ENCODE results near the gene CDC16. TPM values are rescaled to one million over a fixed set of nuclear protein-coding genes. Genes with fewer than 3 reads are reported as not detected.
"Not testable (repeated sequence)": the region's sequence is repeated elsewhere in the genome, so short reads cannot be mapped to it uniquely, and the experiment has no call there.

Gene CDC16
- total RNA-seq, 1 donor from 2014 or later: 80.4 TPM

DNA sequence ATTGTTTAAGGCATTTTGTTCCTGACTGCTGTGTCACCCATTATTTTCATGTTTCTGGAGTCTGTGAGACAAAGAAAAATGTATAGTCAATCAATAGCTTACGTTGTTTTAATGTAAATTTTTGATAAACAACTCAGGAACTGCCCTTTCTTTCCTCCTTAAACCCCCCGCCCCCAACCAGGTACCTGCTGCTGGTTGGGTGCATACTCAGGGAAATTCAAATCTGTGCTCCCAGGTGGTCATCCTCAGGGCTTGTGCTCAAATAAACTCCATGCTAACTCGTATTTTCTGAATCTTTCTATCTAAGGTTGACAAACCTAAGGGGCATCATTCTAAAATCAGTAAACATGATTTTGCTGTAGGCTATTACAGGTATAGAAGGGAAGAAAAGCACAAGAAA lies 4.1 kb upstream of the CDC16 start:
- peaks cover 22% of the 10 kb centered on the region for H3K27me3 Mint-ChIP-seq (ENCODE audit: low read depth)
- peaks cover 4% of the 10 kb centered on the region for H3K36me3 Mint-ChIP-seq (ENCODE audit: low read depth)
- DNase-seq (ENCODE audit: low spot score): no peak
- intact Hi-C loops (cut with micrococcal nuclease): loop anchor here (5.0 kb wide), 1 partner anchor 103 kb away; no protein-coding TSS in a partner anchor
- no peak overlapping the region for H3K4me3 Mint-ChIP-seq (ENCODE audit: low read depth)
- peaks cover 5% of the 10 kb centered on the region for H3K9me3 Mint-ChIP-seq
- H3K4me1 Mint-ChIP-seq (ENCODE audit: low read depth): peaks cover 25% of the 10 kb centered on the region
- H3K27ac Mint-ChIP-seq: no peak overlapping the region

DNA sequence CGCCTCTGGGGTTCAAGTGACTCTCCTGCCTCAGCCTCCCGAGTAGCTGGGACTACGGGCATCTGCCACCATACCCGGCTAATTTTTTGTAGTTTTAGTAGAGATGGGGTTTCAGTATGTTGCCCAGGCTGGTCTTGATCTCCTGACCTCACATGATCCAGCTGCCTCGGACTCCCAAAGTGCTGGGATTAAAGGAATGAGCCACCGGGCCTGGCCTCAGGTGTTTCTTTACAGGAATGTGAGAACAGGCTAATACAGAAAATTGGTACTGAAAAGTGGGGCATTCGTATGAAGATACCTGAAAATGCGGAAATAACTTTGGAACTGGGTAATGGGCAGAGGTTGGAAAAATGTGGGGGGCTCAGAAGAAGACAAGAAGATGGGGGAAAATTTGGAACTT lies 2.8 kb upstream of the CDC16 start:
- intact Hi-C loops (cut with micrococcal nuclease): loop anchor here (5.0 kb wide), 1 partner anchor 105 kb away; no protein-coding TSS in a partner anchor
- no peak overlapping the region for H3K27ac Mint-ChIP-seq
- peaks cover 28% of the 10 kb centered on the region for H3K4me1 Mint-ChIP-seq (ENCODE audit: low read depth)
- H3K4me3 Mint-ChIP-seq (ENCODE audit: low read depth): no peak overlapping the region
- peaks cover 21% of the 10 kb centered on the region for H3K27me3 Mint-ChIP-seq (ENCODE audit: low read depth)
- peaks cover 14% of the 10 kb centered on the region for H3K36me3 Mint-ChIP-seq (ENCODE audit: low read depth)
- no peak for DNase-seq (ENCODE audit: low spot score)
- peaks cover 5% of the 10 kb centered on the region for H3K9me3 Mint-ChIP-seq

- Mint-ChIP-seq H3K9me3 (peaks cover 5% of the 10 kb centered on the region), H3K27ac (peak overlapping the region; percentile 64), H3K4me1 (ENCODE audit: low read depth) (peaks cover 33% of the 10 kb centered on the region), H3K4me3 (ENCODE audit: low read depth) (peak overlapping the region; percentile 87), H3K27me3 (ENCODE audit: low read depth) (peaks cover 14% of the 10 kb centered on the region), H3K36me3 (ENCODE audit: low read depth) (peaks cover 32% of the 10 kb centered on the region)
- no peak for DNase-seq (ENCODE audit: low spot score)
- intact Hi-C loops (cut with micrococcal nuclease): loop anchor here (2.0 to 5.0 kb wide), 3 partner anchors 47 to 417 kb away; partner anchors contain the start of gene UPF3A
These were observed 442 bp upstream of the CDC16 start for GRCh38 chr13:114234266-114234644.

- Mint-ChIP-seq H3K4me1 (ENCODE audit: low read depth) (peaks cover 32% of the 10 kb centered on the region), H3K36me3 (ENCODE audit: low read depth) (peaks cover 40% of the 10 kb centered on the region), H3K4me3 (ENCODE audit: low read depth) (peak overlapping the region; percentile 87), H3K27me3 (ENCODE audit: low read depth) (peaks cover 2% of the 10 kb centered on the region), H3K27ac (peak overlapping the region; percentile 78), H3K9me3 (peaks cover 5% of the 10 kb centered on the region)
- intact Hi-C loops (cut with micrococcal nuclease): loop anchor here (1.0 to 2.0 kb wide), 3 partner anchors 45 to 419 kb away; partner anchors contain the start of gene UPF3A
- no peak for DNase-seq (ENCODE audit: low spot score)
These were observed 1.0 kb downstream of the CDC16 start for GRCh38 chr13:114235697-114236096.

GRCh38 chr13:114236227-114236626 lies 1.5 kb downstream of the CDC16 start:
- no peak for DNase-seq (ENCODE audit: low spot score)
- H3K27ac Mint-ChIP-seq: no peak overlapping the region
- peaks cover 5% of the 10 kb centered on the region for H3K9me3 Mint-ChIP-seq
- peaks cover 35% of the 10 kb centered on the region for H3K4me1 Mint-ChIP-seq (ENCODE audit: low read depth)
- peak overlapping the region; percentile 87 for H3K4me3 Mint-ChIP-seq (ENCODE audit: low read depth)
- no peaks in the 10 kb centered on the region for H3K27me3 Mint-ChIP-seq (ENCODE audit: low read depth)
- intact Hi-C loops (cut with micrococcal nuclease): no loop called here
- peaks cover 45% of the 10 kb centered on the region for H3K36me3 Mint-ChIP-seq (ENCODE audit: low read depth)

DNA sequence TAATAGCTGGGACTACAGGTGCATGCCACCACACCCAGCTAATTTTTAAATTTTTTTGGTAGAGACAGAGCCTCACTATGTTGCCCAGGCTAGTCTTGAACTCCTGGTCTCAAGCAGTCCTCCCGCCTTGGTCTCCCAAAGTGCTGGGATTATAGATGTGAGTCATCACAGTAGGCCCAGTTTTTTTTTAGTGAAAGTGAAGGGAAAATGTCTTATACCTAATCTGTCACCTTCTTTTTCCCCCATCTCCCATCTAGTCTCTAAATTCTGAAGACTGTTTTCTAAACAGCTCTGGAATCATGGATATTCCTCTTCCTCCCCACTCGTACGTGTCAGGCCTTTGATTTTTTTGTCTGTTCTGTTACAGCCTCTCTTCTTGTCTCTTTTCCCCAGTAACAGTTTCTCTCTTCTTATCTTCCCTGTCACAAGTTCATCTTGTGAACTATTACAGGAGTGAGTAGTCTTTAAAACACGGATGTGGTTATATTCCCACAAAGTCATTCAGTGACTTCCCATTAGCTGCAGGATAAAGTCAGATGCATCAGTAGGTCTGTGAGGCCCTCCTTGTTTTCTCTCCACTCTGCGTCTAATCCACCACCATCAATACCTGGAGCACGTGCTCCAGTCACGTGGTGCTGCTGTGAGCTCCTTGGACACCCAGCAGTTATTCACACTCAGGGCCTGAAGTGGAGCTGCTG lies 2.9 kb downstream of the CDC16 start:
- H3K9me3 Mint-ChIP-seq: peaks cover 5% of the 10 kb centered on the region
- H3K27ac Mint-ChIP-seq: peak overlapping the region; percentile 28
- peaks cover 57% of the 10 kb centered on the region for H3K36me3 Mint-ChIP-seq (ENCODE audit: low read depth)
- peak overlapping the region; percentile 49 for H3K4me3 Mint-ChIP-seq (ENCODE audit: low read depth)
- H3K4me1 Mint-ChIP-seq (ENCODE audit: low read depth): peaks cover 29% of the 10 kb centered on the region
- no peak for DNase-seq (ENCODE audit: low spot score)
- intact Hi-C loops (cut with micrococcal nuclease): no loop called here
- H3K27me3 Mint-ChIP-seq (ENCODE audit: low read depth): no peaks in the 10 kb centered on the region

DNA sequence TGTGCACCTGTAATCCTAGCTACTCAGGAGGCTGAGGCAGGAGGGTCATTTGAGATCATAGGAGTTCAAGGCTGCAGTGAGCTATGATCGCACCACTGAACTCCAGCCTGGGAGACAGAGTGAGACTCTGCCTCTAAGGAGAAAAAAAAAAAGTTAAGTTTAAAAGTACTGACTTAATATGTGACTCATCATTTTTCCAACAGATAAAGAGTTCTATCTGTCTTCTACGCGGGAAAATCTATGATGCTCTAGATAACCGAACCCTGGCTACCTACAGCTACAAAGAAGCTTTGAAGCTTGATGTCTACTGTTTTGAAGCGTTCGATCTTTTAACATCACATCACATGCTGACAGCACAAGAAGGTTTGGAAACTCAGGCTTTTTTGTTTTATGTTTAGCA lies 7.2 kb downstream of the CDC16 start:
- H3K36me3 Mint-ChIP-seq (ENCODE audit: low read depth): peaks cover 87% of the 10 kb centered on the region
- intact Hi-C loops (cut with micrococcal nuclease): no loop called here

DNA sequence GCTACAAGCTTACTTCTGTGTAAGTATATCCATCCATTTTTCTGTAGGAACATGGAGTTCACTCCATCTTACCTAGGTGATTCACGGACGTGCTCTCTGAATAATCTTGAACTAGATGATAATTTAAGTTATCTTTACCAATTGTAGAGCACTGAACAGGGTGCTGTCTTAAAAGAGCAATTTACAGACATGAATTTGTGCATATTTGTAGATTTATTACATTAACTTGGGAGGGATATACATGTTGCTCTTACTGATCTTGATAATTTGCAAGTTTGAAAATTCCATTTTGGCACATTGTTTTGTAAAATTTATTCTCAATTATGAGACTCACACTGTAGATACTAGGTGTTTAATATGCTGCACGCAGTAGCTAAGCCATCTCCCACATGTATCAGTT lies 9.3 kb downstream of the CDC16 start:
- H3K27me3 Mint-ChIP-seq (ENCODE audit: low read depth): no peaks in the 10 kb centered on the region
- intact Hi-C loops (cut with micrococcal nuclease): no loop called here
- no peak overlapping the region for H3K27ac Mint-ChIP-seq
- peaks cover 7% of the 10 kb centered on the region for H3K4me1 Mint-ChIP-seq (ENCODE audit: low read depth)
- no peak for DNase-seq (ENCODE audit: low spot score)
- H3K36me3 Mint-ChIP-seq (ENCODE audit: low read depth): peaks cover 89% of the 10 kb centered on the region
- H3K9me3 Mint-ChIP-seq: no peaks in the 10 kb centered on the region
- H3K4me3 Mint-ChIP-seq (ENCODE audit: low read depth): no peak overlapping the region

More for the DNA sequence above, 7.2 kb downstream of the CDC16 start:
- H3K4me1 Mint-ChIP-seq (ENCODE audit: low read depth): peaks cover 12% of the 10 kb centered on the region
- no peaks in the 10 kb centered on the region for H3K27me3 Mint-ChIP-seq (ENCODE audit: low read depth)
- DNase-seq (ENCODE audit: low spot score): no peak
- no peaks in the 10 kb centered on the region for H3K9me3 Mint-ChIP-seq
- no peak overlapping the region for H3K4me3 Mint-ChIP-seq (ENCODE audit: low read depth)
- H3K27ac Mint-ChIP-seq: no peak overlapping the region

GRCh38 chr13:114244637-114245036 lies 9.9 kb downstream of the CDC16 start:
- H3K27me3 Mint-ChIP-seq (ENCODE audit: low read depth): no peaks in the 10 kb centered on the region
- intact Hi-C loops (cut with micrococcal nuclease): no loop called here
- no peaks in the 10 kb centered on the region for H3K9me3 Mint-ChIP-seq
- DNase-seq (ENCODE audit: low spot score): no peak
- H3K27ac Mint-ChIP-seq: no peak overlapping the region
- peaks cover 6% of the 10 kb centered on the region for H3K4me1 Mint-ChIP-seq (ENCODE audit: low read depth)
- peaks cover 85% of the 10 kb centered on the region for H3K36me3 Mint-ChIP-seq (ENCODE audit: low read depth)
- H3K4me3 Mint-ChIP-seq (ENCODE audit: low read depth): no peak overlapping the region

DNA sequence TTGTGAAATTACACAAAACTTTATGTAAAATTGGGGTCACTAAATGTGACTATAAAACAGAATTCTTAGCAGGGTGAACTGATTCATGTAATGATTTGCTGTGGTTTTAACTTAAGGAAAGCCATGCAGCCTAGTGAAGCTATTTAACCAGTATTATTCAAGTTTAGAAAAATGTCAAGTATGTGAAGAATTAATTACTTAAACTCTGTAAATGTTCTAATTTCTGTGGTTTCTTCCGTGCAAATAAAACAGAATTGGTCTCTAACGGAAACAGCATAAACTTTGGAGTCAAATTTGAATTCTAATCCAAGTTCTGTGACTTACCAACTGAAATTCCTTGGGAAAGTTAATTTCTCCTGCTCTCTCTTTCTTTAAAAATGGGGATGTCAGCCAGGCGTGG lies 13.3 kb downstream of the CDC16 start:
- no peaks in the 10 kb centered on the region for H3K4me1 Mint-ChIP-seq (ENCODE audit: low read depth)
- H3K4me3 Mint-ChIP-seq (ENCODE audit: low read depth): no peak overlapping the region
- H3K9me3 Mint-ChIP-seq: no peaks in the 10 kb centered on the region
- intact Hi-C loops (cut with micrococcal nuclease): no loop called here
- H3K27ac Mint-ChIP-seq: no peak overlapping the region
- H3K36me3 Mint-ChIP-seq (ENCODE audit: low read depth): peaks cover 75% of the 10 kb centered on the region
- DNase-seq (ENCODE audit: low spot score): no peak
- no peaks in the 10 kb centered on the region for H3K27me3 Mint-ChIP-seq (ENCODE audit: low read depth)

- no peak overlapping the region for H3K4me3 Mint-ChIP-seq (ENCODE audit: low read depth)
- no peak for DNase-seq (ENCODE audit: low spot score)
- H3K27ac Mint-ChIP-seq: no peak overlapping the region
- no peaks in the 10 kb centered on the region for H3K4me1 Mint-ChIP-seq (ENCODE audit: low read depth)
- H3K27me3 Mint-ChIP-seq (ENCODE audit: low read depth): no peaks in the 10 kb centered on the region
- peaks cover 70% of the 10 kb centered on the region for H3K36me3 Mint-ChIP-seq (ENCODE audit: low read depth)
- H3K9me3 Mint-ChIP-seq: no peaks in the 10 kb centered on the region
- intact Hi-C loops (cut with micrococcal nuclease): no loop called here
These were observed 14.4 kb downstream of the CDC16 start for GRCh38 chr13:114249077-114249476.

DNA sequence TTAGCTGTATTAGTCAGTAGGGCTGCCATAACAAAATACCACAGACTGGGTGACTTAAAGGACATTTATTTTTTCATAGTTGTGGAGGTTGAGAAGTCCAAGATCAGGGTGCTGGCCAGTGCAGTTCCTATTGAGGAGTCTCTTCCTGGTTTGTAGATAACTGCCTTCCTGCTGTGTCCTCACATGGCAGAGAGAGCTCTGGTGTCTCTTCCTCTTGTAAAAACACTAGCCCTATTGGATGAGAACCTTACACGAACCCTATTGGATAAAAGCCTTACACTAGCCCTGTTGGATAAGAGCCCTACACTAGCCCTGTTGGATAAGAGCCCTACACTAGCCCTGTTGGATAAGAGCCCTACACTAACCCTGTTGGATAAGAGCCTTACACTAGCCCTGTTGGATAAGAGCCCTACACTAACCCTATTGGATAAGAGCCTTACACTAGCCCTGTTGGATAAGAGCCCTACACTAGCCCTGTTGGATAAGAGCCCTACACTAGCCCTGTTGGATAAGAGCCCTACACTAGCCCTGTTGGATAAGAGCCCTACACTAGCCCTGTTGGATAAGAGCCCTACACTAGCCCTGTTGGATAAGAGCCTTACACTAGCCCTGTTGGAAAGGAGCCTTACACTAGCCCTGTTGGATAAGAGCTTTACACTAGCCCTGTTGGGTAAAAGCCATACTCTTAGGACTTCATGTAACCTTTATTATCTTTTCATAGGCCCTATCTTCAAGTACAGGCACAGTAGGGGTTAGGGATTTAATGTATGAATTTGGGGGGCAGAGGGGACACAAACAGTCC lies 17.1 kb downstream of the CDC16 start:
- peaks cover 69% of the 10 kb centered on the region for H3K36me3 Mint-ChIP-seq (ENCODE audit: low read depth)

DNA sequence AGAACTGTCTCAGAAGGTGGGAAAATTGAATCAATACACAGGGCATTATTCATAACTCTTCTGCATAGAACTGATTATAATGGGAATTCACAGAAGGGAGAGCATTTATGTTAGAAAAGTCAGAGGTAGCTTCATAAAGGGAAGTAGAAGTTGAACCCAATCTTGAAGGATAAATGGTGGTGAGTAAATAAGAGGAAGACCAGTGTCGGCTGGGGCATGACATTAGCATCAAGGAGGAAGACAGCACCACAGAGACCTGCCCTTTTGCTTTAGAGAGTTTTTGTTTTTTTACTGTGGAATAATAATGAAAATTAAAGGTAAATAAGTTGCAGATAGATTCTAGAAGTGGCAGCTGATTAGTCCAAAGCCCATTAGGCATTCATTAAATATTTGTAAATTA lies 21.9 kb downstream of the CDC16 start:
- Mint-ChIP-seq H3K4me3 (ENCODE audit: low read depth) (no peak overlapping the region), H3K27me3 (ENCODE audit: low read depth) (no peaks in the 10 kb centered on the region), H3K36me3 (ENCODE audit: low read depth) (peaks cover 78% of the 10 kb centered on the region), H3K4me1 (ENCODE audit: low read depth) (peaks cover 4% of the 10 kb centered on the region), H3K9me3 (no peaks in the 10 kb centered on the region), H3K27ac (no peak overlapping the region)
- DNase-seq (ENCODE audit: low spot score): no peak
- intact Hi-C loops (cut with micrococcal nuclease): no loop called here

More for the DNA sequence above, 17.1 kb downstream of the CDC16 start:
- H3K27me3 Mint-ChIP-seq (ENCODE audit: low read depth); intact Hi-C loops (cut with micrococcal nuclease); DNase-seq (ENCODE audit: low spot score); H3K9me3 Mint-ChIP-seq; H3K4me1 Mint-ChIP-seq (ENCODE audit: low read depth); H3K4me3 Mint-ChIP-seq (ENCODE audit: low read depth); H3K27ac Mint-ChIP-seq: not testable (repeated sequence)
